GM20431 (cell line): ENCODE results near the gene ARMC3.
"Not testable (repeated sequence)": the region's sequence is repeated elsewhere in the genome, so short reads cannot be mapped to it uniquely, and the experiment has no call there.

Source experiments
- in situ Hi-C: fragments of 300-500 bp; cut with MseI, MboI; formaldehyde crosslinking; loops from one replicate; pipeline ENCODE4 v1.15.0; 2020; ENCODE audit warnings: low sequenced_read_pairs; ENCODE audit not compliant: unreplicated experiment

The ARMC3 gene

DNA sequence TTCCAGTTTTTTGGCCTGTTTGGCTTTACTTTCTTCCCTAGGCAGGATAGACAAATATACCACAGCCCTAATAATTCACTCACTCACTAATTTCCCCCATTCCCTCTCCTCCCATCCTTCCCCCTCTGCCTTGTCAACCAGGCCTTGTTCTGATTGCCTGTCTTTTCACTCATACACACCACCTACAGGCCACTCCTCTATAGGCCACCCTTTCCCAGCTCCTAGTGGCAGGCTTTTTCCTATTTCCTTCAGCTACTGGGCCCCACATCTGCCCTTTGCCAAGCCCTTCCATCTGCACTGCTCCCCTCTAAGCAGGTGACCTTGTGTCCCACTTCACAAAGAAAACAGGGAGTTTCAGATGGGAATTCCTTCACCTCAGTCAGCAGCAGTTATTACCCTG, 107.7 kb downstream of the ARMC3 start:
- in situ Hi-C loops: no loop called here

DNA sequence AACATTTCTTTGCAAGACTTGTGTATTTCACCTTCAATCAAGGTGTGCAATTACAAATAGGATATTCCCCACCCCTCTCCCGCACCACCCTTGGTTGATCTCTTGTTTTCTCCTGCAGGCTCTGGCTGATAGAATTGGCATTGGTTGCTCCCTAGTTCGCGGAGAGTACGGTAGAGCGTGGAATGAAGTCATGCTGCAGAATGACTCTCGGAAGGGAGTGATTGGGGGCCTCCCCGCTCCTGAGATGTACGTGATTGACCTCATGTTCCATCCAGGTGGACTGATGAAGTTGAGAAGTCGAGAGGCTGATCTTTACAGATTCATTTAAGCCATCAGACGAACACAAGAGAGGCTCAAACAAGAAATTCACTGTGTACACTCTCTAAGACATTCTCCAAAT, 109.3 kb downstream of the ARMC3 start:
- in situ Hi-C loops: no loop called here

- in situ Hi-C loops: no loop called here
Observed at GRCh38 chr10:23037561-23037960, 109.7 kb downstream of the ARMC3 start.

DNA sequence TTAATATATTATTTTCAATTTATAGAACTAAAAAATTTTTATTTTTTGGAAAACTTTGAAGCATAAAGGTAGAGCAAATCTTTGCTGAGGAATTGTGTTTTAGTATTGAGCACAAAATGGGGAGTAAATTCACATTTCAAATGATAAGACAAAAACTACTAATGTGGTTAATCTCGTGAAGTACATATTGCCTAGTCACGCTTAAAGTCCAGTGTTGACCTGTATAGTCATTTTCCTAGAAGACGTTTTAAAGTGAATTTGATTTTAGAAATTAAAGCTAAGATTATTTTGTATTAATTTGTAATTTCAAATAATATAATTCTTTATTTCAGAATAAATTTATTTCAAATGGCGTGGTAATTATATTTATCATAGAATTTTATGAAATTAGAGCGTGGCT, 110.3 kb downstream of the ARMC3 start:
- in situ Hi-C loops: no loop called here

- in situ Hi-C loops: no loop called here
Observed at GRCh38 chr10:23040002-23040401, 112.1 kb downstream of the ARMC3 start.

DNA sequence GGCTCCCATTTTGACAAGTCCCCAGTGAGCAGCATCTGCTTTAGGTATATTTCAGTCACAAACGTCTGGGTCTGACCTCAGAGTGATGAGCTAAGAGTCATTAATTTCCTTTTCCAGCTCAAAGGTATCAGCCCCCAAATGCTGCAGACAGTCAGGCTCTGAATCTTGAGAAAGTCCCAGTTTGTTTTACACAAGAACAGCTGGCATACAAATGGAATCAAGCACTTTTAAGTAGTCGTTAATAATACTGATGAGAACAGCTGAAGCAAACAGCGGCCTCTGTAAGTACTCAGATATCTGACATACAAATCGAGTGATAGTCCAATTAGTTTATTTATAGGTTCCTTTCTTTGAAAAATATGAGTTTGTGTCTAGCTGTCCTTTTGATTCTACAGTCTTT, 118.2 kb downstream of the ARMC3 start:
- in situ Hi-C loops: no loop called here

- in situ Hi-C loops: no loop called here
Observed at GRCh38 chr10:23047201-23048050, 119.6 kb downstream of the ARMC3 start.

GRCh38 chr10:23048191-23048590, 120.3 kb downstream of the ARMC3 start:
- in situ Hi-C loops: no loop called here

GRCh38 chr10:23051278-23051677, 123.4 kb downstream of the ARMC3 start:
- in situ Hi-C loops: no loop called here

DNA sequence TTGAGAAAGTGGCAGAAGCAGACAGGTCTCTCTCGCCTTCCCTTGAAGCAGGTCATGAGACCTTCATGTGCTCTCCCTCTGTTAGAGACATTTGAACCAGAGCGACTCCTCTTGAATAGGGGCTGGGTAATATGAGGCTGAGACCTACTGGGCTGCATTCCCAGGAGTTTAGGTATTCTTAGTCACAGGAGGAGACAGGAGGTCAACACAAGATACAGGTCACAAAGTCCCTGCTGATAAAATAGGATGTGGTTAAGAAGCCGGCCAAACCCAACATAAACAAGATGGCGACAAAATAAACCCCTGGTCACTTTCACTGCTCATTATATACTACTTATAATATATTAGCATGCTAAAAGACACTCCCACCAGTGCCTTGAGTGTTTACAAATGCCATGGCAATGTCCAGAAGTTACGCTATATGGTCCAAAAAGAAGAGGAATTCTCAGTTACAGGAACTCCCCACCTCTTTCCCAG, 124.0 kb downstream of the ARMC3 start:
- in situ Hi-C loops: no loop called here

- in situ Hi-C loops: no loop called here
Observed at GRCh38 chr10:23053036-23053435, 125.2 kb downstream of the ARMC3 start.

GRCh38 chr10:23055424-23056185, 127.8 kb downstream of the ARMC3 start:
- in situ Hi-C loops: no loop called here

DNA sequence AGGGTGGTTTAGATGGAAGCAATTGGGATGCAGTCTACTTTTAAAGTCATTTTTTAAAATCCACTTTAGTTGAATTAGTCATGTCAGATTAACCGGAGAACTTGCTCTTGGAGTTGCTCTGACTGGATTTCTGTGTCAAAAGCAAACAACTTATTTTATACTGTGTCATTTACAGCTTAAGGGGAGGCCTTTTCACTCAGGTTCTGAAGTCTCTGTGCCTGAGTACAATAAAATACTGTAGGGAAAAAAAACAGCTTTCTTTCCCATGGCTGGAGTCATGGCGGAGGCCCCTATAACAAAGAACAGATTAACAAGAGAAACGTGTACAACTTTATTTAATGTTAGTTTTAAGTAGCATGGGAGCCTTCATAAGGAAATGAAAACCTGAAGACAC, 128.3 kb downstream of the ARMC3 start:
- in situ Hi-C loops: no loop called here

- in situ Hi-C loops: no loop called here
Observed at GRCh38 chr10:23058366-23058765, 130.5 kb downstream of the ARMC3 start.

DNA sequence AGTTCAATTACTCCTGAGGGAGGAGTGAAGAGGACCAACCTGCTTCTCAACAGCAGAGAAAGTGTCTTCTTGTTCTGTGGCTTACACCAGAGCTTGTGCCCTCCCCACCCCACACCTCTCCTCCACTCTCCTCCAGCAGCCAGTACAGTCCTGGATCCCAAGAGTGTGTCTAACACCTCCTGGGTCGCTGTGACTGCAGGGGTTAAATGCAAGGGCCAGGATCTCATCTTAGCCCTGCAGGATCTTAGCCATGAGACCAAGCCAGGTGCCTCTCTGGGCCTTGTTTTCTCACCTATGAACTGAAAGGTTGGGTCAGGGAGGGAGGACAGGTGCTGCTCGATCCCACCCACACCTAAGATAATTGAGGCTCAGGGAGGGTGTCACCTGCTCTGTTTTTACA, 133.1 kb downstream of the ARMC3 start:
- in situ Hi-C loops: no loop called here

- in situ Hi-C loops: no loop called here
Observed at GRCh38 chr10:23063045-23063972, 135.5 kb downstream of the ARMC3 start.

- in situ Hi-C loops: no loop called here
Observed at GRCh38 chr10:23063973-23064812, 136.3 kb downstream of the ARMC3 start.

- in situ Hi-C loops: not testable (repeated sequence)
Observed at GRCh38 chr10:23064813-23065114, 136.9 kb downstream of the ARMC3 start.

GRCh38 chr10:23065181-23065948, 137.5 kb downstream of the ARMC3 start:
- in situ Hi-C loops: no loop called here
